Body of pancreas (tissue), 4 donors: ENCODE results near the gene S1PR1. TPM values are rescaled to one million over a fixed set of nuclear protein-coding genes. Genes with fewer than 3 reads are reported as not detected.

Source experiments
- ATAC-seq: fragments of 150-250 bp; one replicate; pipeline ENCODE4 v1.9.1; 2016
- DNase-seq, 4 donors: peaks; one replicate each; pipeline ENCODE4 v3.0.0-alpha.2; 2019
- H3K27ac ChIP-seq, 4 donors: fragments of 200-600 bp; sonication (generic); 1 replicate in 3 of 4; 2 replicates in 1 of 4; pipeline versions ENCODE4 v1.5.1 to v1.6.1; 2016 to 2019; ENCODE audit warnings: mild to moderate bottlenecking in 1 of 4, mixed read lengths in 1 of 4, moderate library complexity in 1 of 4
- H3K27me3 ChIP-seq, 2 donors: fragments of 200-600 bp; sonication (generic); one replicate each; pipeline ENCODE4 v1.6.0; 2016; ENCODE audit warnings: mild to moderate bottlenecking in 1 of 2
- H3K36me3 ChIP-seq, 2 donors: fragments of 200-600 bp; sonication (generic); replicated peaks in 1 of 2; 2 replicates each; pipeline ENCODE4 v1.5.1; 2016; ENCODE audit warnings: low read depth in 2 of 2; ENCODE audit not compliant: insufficient read depth in 1 of 2
- H3K4me1 ChIP-seq: fragments of 200-600 bp; sonication (generic); one replicate; pipeline ENCODE4 v1.6.0; 2016
- H3K4me3 ChIP-seq, 2 donors: fragments of 200-600 bp; sonication (generic); 1 replicate in 1 of 2; 2 replicates in 1 of 2; pipeline ENCODE4 v1.5.1; 2016 to 2019
- H3K9me3 ChIP-seq, 3 donors: fragments of 200-600 bp; sonication (generic); 1 replicate in 2 of 3; 2 replicates in 1 of 3; pipeline ENCODE4 v1.5.1; 2016
- POLR2A ChIP-seq, 3 donors: fragments of 450-650 bp; IDR thresholded peaks; one replicate each; pipeline ENCODE4 v1.6.1; 2016; ENCODE audit warnings: antibody characterized with exemption in 3 of 3, mild to moderate bottlenecking in 2 of 3
- WGBS, 2 donors: methylation state at CpG; one replicate each; pipeline ENCODE4 v1.1.5; 2017; 5-methylcytosine and 5-hydroxymethylcytosine counted together
- intact Hi-C: fragments of 100-400 bp; cut with DNase I; formaldehyde crosslinking; loops from one replicate; pipeline ENCODE4 v1.15.1; 2023
- total RNA-seq, 2 donors: library from RNA; depleted of rRNA; stranded (reverse); fragments of >200 nt; gene quantifications; one replicate each; pipeline ENCODE4 v1.1.0, GENCODE V29; 2016
- TF ChIP-seq, protein P1 (sequence below), 7 experiments: fragments of 450-650 bp in 4 of 7; fragments of 200-600 bp in 3 of 7; sonication (generic) in 3 of 7; IDR thresholded peaks; one replicate each; pipeline ENCODE4 v1.5.1; 2016 to 2019; ENCODE audit warnings: antibody characterized with exemption in 7 of 7

The S1PR1 gene
- total RNA-seq, 2 donors from 2014 or later: 10.1 to 11.5 TPM

DNA sequence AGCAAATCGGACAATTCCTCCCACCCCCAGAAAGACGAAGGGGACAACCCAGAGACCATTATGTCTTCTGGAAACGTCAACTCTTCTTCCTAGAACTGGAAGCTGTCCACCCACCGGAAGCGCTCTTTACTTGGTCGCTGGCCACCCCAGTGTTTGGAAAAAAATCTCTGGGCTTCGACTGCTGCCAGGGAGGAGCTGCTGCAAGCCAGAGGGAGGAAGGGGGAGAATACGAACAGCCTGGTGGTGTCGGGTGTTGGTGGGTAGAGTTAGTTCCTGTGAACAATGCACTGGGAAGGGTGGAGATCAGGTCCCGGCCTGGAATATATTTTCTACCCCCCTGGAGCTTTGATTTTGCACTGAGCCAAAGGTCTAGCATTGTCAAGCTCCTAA is 3.2 kb downstream of the S1PR1 start:
- Histone ChIP-seq H3K27me3 (peaks cover 0 to 5% of the 10 kb centered on the region in 2 donors), H3K27ac (no peak overlapping the region), H3K4me3 (no peak overlapping the region), H3K36me3 (no peaks in the 10 kb centered on the region), H3K9me3 (no peaks in the 10 kb centered on the region), H3K4me1 (peaks cover 31% of the 10 kb centered on the region)
- TF ChIP-seq POLR2A (IDR thresholded peaks at IDR 0.05): no peak
- TF ChIP-seq, protein P1, sequence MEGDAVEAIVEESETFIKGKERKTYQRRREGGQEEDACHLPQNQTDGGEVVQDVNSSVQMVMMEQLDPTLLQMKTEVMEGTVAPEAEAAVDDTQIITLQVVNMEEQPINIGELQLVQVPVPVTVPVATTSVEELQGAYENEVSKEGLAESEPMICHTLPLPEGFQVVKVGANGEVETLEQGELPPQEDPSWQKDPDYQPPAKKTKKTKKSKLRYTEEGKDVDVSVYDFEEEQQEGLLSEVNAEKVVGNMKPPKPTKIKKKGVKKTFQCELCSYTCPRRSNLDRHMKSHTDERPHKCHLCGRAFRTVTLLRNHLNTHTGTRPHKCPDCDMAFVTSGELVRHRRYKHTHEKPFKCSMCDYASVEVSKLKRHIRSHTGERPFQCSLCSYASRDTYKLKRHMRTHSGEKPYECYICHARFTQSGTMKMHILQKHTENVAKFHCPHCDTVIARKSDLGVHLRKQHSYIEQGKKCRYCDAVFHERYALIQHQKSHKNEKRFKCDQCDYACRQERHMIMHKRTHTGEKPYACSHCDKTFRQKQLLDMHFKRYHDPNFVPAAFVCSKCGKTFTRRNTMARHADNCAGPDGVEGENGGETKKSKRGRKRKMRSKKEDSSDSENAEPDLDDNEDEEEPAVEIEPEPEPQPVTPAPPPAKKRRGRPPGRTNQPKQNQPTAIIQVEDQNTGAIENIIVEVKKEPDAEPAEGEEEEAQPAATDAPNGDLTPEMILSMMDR (IDR thresholded peaks at IDR 0.05): no peak
- no peak for ATAC-seq
- intact Hi-C loops: no loop called here
- 57 to 64% methylated on average over 10 of the region's 10 CpGs for WGBS, 2 donors
- DNase-seq: peak in 1 of 4 donors; percentile 12

DNA sequence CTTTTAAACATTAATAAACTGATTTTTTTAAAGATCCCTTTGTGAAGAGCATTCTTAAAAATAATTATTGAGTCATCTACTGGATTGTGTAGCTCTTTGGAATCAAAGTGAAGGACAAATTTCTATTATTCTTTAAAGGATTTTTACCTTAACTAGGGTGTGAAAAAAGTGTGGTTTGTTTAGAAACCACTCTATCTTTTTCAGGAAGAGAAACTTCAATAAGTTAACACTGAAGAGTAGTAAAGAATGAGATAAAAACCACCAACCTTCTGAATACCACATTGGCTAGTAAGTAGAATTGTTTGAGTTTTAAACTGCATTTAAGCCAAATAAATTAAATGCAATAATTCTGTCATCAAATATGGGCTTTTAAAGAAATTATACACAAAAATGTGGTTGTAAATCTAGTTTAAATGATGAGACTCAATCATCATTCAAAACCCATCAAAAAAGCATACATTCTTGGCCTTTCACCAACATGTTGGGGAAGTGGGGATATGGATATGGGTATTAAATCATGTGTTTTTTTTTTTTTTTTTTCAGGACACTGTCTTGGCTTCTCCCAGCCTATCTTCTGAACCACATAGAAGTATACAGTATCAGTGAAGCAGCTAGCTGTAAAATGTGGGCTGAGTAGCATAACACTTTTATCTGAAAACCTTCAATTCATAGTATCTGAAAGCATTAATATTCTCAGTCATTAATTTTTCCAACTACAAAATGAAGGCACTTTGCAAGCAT is 4.8 kb downstream of the S1PR1 start:
- Histone ChIP-seq H3K4me1 (peaks cover 18% of the 10 kb centered on the region), H3K27me3 (peaks cover 0 to 5% of the 10 kb centered on the region in 2 donors), H3K4me3 (no peak overlapping the region), H3K9me3 (no peaks in the 10 kb centered on the region), H3K36me3 (no peaks in the 10 kb centered on the region), H3K27ac (peak overlapping the region in 1 of 4 donors; percentile 8)
- ATAC-seq (no peak), DNase-seq (no peak)
- intact Hi-C loops: no loop called here
- TF ChIP-seq POLR2A (IDR thresholded peaks at IDR 0.05): no peak
- TF ChIP-seq, protein P1 (IDR thresholded peaks at IDR 0.05): no peak

DNA sequence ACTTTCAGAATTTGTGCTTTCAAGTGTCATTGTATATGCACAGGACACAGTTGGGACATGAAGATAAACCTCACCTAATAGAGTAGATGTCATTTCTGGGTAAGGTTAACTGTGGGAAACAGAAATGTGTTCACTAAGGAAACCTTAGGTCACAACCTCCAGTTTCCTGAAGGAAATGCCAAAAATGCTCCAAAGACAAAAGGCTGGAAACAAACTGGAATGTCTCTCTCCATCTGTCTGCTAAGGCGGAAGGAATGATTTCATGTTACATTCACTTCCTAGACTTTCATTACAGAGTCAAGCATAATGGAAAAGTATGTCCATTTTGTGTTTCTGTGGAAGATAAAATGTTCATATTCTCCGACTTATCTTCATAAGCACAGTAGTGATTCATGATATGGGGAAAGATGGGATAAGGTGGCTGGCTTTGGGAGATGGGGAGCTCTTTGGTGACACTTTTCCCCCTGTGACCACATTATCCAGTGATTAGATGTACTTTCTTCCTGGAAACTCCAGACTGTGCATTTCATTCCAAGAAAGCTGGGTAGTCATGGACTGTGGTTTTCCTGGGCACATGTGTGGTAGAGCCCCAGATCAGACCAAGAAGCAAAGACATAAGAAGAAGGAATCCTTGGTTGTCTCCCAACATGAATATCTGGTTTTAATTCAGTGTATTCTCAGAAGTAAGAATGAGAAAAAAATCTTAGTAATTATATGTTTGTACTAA is 5.7 kb downstream of the S1PR1 start:
- DNase-seq (no peak), ATAC-seq (no peak)
- TF ChIP-seq POLR2A (IDR thresholded peaks at IDR 0.05): no peak
- TF ChIP-seq, protein P1 (IDR thresholded peaks at IDR 0.05): no peak
- 56 to 69% methylated on average over 2 of the region's 2 CpGs for WGBS, 2 donors
- H3K9me3 ChIP-seq: no peaks in the 10 kb centered on the region
- H3K4me3 ChIP-seq: no peak overlapping the region
- no peaks in the 10 kb centered on the region for H3K27me3 ChIP-seq
- H3K4me1 ChIP-seq: peaks cover 10% of the 10 kb centered on the region
- H3K36me3 ChIP-seq: no peaks in the 10 kb centered on the region
- intact Hi-C loops: no loop called here
- H3K27ac ChIP-seq: no peak overlapping the region

DNA sequence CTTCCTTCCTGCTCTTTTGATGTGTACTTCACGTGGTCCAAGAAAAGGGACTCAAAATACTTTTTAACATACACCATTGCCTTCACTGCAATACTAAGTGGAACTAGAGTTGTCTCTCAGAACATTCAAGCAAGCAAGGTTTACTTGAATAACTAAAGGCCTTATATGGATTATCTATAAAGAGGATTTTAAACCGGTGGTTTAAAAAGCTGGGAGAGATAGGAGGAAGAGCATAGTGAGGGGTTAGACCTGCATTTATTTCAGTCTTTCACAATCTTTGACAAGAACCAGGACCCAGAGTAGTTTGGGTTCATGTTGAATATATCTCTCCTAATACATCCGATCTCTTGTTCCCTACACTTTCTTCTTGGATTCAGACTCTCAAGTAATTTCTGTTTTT is 6.9 kb downstream of the S1PR1 start:
- Histone ChIP-seq H3K27me3 (no peaks in the 10 kb centered on the region), H3K4me3 (no peak overlapping the region), H3K4me1 (peaks cover 2% of the 10 kb centered on the region), H3K36me3 (no peaks in the 10 kb centered on the region), H3K27ac (no peak overlapping the region), H3K9me3 (no peaks in the 10 kb centered on the region)
- DNase-seq (no peak), ATAC-seq (no peak)
- TF ChIP-seq, protein P1 (IDR thresholded peaks at IDR 0.05): no peak
- TF ChIP-seq POLR2A (IDR thresholded peaks at IDR 0.05): no peak
- intact Hi-C loops: no loop called here
- WGBS, 2 donors: 44 to 53% methylated on average over 3 of the region's 3 CpGs
